Left kidney (tissue), 2 donors: Measurements from ENCODE around the gene PTTG2. TPM values are rescaled to one million over a fixed set of nuclear protein-coding genes. Genes with fewer than 3 reads are reported as not detected.

Experiments
- DNase-seq: peaks from one replicate; pipeline ENCODE4 v3.0.0-alpha.2; 2013
- polyA plus RNA-seq: library from polyadenylated mRNA; unstranded; fragments of 120-200 nt; gene quantifications from one replicate; pipeline ENCODE4 v1.2.1, GENCODE V29; 2013; ENCODE audit not compliant: insufficient read length

The PTTG2 gene
- polyA plus RNA-seq, 1 donor: not detected

DNA sequence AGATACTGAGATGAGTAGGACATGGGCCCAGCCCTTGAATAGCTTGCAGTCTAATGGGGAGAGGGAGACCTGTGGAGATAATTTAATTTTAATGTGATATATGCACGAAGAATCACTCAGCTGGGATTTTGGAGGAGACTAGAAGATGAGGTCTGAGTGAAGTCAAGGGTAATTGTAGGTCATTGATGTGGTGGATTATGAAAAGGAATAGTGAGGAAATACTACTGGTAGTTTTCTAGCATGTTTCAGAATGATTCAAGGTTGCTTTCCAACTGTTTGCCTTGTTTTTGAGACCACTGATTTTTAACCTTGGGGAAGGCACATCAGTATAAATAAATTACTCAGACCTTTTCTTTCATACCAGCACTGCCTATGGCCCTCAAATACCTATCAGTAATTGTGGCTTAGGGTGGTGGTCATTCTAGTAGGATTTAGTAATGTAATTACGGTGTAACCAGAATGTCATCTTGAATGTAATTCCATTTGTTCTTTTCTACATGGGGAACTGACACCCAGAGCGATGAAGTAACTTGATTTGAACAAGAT is 25.6 kb downstream of the PTTG2 start:
- no peak for DNase-seq

- peak; percentile 82 for DNase-seq
Observed at GRCh38 chr4:37988670-37989069, 28.5 kb downstream of the PTTG2 start.

DNA sequence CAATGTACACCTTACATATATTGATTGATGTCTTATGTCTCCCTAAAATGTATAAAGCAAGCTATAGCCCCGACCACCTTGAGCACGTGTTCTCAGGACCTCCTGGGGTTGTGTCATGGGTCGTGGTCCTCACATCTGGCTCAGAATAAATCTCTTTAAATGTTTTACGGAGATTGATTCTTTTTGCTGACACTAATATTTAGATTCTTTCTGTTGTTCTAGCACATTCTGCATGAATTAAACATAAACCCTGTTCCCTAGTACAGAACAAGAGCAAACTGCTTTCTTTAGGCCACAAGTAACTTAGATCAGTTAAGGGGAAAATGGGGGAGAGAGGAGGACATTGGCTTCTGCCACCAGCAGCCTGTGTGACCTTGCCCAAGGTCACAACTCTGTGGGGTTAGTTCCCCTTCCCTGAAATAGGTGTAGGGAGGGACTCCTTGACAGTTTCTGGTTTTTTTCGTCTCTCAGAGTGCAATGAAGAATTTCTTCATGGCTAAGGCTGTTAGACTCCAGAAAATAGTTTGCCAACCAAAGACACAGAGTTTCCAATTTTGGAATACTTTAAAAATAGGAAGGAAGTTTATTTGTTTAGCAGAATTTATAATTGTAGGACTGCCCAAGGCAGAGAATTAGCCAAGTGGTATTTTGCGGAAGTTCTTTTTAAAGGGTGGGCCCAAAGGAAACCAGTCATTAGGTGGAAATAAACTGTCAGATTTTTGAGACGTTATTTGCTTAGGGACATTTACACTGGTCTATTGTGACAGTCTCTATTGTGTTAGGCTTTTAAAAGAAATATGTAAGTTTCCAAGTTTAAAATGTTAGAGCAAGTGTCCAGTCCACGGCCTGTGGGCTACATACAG is 29.4 kb downstream of the PTTG2 start:
- DNase-seq: no peak

DNA sequence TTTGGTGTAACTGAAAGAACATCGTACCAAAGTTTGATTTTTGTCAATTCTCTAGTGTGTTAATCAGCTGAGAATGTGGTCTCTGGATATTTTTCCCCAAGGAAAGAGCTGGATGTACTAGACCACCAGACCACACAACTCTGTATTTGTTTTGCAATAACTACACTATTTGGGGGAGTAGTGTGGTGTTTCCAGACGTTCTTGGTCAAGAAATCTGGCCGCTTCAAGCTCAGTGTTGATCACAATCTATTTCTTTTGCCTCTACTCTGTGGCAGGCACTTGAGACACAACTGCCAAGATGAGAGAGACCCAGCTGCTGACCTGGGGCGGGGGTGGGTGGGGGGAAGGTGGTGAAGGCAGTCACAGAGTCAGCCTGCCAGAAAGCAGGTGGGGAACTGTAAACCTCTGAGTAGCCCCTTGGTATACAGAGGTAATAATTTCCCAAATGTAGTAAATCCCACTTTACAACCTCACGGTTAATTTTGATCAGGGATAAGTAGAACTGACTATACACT is 30.6 kb downstream of the PTTG2 start:
- no peak for DNase-seq

DNA sequence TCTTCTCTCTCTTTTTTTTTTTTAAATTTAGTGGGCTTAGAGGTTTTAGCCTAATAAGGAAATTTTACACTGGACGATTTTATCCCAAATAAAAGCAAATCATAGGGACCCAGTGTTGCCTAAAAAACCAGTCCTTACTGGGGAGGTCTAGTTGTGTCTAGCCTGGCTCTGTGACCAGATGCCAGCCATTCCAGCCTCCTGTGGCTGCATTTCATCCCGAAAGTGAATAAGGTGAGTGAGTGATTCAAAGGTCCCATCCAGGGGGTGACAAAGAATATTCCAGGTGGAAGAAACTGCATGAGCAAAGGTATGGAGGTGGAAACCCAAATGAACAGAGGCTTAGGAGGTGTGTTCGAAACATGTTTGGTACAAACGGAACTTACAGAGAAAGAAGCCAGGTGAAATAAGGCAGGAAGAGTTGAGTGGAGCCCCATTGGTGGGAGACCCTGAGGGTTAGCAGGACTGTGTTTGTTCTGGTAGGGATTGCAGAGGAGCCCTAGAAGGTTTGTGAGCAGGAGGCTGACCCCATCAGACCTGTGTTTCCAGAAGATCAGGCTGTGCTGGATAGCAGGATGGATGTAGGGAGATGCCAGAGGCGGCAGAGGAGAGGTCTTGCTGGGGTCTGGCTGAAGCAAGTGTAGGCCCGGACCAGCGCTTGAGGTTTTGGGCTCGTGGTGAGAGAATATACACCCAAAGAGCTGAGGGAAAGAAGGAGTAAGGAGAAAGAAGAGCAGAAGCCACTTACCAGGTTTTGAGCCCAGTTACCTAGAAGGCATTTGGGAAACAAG is 31.6 kb downstream of the PTTG2 start:
- DNase-seq: no peak

GRCh38 chr4:37993806-37994205 is 33.6 kb downstream of the PTTG2 start:
- no peak for DNase-seq

GRCh38 chr4:37994569-37994968 is 34.4 kb downstream of the PTTG2 start:
- no peak for DNase-seq

DNA sequence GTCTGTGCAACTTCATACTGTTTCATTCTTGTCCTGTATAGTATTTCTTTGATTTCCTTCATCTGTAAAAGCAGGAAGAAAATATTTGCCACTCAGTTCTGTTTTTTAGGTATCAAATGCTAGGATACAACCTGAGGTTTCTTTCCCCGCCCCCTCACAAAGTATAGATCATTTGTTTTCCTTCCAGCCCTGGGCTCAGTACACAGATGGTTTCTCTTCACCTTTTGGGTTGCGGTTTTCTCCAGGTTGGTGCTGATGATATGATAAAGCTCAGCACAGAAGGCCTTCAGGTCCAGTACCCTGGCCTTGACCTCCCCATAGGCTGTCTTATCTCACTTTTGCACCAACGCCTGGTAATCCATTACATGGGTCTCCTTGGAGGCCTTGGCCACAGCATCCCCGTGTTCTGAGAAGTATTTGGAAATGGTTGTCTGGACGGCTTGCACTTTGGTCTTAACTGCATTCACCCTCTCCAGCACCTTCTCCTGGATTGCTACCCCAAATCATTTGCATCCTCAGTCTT is 35.2 kb downstream of the PTTG2 start:
- DNase-seq: no peak

DNA sequence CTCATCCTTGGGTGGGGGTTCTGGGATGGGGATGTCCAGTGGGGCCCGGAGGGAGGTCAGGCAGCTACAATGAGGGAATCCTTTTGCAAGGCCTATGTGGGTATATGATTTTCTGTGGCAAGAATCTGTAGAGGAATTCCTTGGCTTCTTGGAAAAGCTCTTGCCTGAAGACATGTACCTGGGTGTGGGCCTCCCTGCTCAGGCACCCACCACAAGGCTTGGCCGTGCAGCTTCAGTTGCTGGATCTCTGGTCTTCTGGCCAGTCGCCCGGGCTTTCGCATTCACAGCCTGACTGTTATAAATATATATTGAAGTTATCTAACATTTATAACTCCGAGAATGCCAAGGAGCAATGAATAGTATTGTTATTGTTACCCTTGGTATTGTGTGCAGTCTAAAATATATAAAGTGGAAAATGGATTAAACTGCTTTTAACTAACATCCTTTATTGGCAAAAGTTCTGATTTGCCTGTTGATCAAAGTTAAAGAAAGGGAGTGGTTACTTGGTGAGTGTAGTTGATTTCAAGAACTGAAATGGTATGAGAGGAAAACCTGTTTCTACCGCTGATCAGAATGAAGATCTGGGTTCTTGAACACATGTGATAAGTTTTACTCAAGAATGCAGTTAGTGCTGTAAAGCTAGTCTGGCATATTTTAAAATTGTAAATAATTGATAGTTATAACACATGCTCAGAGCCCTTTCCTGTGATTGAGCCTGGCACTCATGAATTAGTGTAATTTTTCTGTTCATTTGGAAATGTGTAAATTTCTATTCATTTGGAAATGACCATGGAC is 36.0 kb downstream of the PTTG2 start:
- no peak for DNase-seq

DNA sequence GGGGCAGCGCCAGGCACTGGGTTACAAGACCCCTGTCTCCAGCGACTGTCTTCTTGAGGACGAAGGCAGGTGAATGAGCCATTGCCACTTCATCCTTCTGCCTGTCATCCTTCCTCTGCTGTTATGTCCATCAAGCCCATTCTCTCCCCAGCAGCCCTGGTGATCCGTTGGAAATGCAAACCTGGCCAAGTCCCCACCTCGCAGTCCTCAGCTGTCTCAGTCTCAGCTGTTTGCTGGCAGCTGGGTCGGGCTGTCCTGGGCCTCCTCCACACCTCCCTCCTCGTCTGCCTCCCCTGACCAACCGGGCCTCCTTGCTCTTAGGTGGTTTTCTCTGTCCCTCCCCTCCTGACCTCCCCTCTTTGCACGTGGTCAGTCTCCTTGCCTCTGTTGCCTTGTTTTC is 38.0 kb downstream of the PTTG2 start:
- DNase-seq: no peak

DNA sequence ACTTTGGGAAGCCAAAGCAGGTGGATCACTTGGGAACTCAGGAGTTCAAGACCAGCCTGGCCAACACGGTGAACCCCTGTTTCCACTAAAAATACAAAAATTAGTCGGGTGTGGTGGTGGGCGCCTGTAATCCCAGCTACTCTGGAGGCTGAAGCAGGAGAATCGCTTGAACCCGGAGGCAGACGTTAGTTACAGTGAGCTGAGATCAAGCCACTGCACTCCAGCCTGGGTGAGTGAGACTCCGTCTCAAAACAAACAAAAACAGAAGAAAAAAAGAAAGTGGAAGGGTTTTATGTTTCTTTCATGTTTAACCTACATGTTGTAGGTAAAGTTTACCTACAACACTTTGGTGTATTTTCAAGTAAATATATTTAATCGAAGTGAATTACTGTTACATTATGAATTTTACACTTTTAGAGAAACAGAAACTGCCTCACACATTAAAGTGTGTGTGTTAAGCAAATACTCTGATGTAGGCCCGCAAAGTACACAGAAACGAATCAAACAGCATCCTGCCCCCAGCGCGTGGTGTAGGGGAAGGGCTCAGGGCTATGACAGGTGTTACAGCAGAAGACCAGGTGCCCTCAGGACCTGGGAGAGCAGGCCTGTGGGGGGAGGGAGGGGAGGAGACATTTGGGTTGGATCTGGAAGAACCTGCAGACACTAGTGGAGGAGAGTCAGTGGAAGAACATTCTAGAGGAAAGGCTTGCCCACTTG is 39.0 kb downstream of the PTTG2 start:
- DNase-seq: no peak

DNA sequence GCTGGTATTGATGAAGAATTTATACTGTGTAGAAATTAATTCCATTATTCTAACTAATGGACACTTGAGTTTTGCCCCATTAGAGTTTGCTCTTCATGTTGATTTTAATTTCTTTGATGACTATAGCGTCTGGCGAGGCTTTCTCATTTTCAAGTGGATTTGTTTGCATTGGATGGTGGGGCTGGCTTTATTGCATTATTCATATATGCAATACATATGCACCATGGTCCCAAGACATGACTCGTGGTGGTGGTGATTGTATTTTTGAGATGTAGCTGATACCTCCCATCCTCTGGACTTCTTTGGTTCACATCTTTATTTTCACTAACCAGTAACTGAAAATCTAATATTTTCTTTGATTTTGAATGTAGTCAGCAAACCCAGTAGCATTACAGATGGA is 39.8 kb downstream of the PTTG2 start:
- no peak for DNase-seq

GRCh38 chr4:38001927-38002326 is 41.7 kb downstream of the PTTG2 start:
- DNase-seq: no peak

- DNase-seq: no peak
Observed at GRCh38 chr4:38002451-38003071, 42.4 kb downstream of the PTTG2 start.

DNA sequence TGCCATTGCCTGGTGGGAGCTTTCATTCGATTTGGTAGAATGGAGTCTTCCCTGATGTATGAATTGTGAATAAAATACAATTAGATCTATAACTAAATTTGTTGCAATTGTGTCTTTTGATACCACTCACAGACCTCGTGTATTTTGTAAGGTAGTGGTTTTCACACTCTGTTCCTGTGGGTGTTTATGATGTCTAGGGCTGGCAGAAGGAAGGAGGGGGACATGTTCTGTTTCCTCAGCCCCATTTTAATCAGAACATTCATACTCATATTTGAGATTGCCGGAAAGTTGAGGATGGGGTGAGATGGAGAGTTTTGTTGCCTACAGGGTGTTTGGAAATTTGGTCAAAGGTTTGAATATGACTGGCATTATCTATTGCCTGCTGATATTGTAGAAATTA is 42.9 kb downstream of the PTTG2 start:
- no peak for DNase-seq

DNA sequence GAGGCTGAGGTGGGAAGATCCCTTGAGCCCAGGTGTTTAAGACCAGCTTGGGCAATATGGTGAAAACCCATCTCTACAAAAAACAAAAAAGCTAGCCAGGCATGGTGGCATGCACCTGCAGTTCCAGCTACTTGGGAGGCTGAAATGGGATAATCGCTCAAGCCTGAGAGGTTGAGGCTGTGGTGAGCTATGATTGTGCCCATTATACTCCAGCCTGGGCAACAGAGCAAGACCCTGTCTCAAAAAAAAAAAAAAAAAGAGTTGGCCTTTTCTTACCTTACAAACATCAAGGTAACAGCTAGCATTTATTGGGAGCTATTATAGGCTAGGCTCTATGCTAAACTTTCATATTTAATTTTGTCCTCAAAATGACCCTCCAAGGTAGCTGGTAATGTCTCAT is 43.4 kb downstream of the PTTG2 start:
- DNase-seq: no peak

DNA sequence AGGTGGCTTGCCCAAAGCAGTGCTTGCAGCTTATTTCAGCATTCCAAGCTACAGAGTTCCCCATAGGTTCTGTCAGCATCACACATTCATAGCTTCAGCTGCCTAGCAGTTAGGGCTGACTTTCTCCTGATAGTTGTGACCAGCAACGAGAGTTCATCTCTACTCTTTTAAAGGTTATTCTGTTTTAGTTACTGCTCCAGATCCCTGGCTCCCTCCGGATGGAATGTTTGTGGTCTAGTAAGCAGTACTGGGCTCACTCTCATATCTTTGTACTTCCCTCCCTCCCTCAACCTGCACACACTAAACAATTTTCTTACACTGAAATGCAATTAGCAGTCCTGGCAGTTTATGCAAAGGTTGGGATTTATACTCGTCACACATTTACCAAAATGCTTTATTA is 43.9 kb downstream of the PTTG2 start:
- no peak for DNase-seq

DNA sequence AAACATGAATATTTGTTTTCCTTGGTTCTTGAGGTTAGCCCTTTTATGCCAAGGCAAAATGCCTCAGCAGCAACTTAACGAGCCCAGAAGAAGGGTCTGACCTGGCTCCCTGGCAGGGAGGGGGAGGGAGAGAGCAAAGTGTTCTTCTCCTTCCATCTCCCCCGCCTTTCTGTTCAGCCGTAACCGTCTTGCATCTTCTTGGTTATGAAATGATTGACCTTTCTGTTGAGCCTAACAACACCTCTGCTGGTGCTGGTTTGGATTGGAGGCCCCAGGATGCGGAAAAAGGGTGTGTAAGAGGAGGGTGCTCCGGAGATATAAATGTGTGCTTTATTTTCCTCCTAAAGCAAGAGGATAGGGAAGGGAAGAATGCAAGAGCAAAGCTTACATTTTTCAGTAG is 44.7 kb downstream of the PTTG2 start:
- DNase-seq: no peak

DNA sequence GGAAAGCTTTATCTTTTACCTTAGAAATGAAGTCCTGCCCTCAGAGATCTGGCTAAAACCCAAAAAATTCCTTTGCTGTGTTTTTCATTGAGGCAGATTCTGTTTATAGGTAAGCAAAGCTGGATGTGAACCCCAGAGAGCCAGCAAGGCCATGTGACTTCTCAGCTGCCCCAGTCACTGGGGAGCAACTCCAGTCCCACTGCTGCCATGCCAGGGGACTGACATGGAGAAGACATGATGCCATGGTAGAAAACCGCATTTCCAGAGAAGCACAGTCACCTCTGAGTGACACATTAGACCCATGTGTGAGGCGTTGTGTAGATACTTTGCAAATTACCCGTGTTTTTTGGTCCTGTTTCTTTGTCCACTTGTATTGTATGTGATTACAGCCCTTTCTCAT is 45.4 kb downstream of the PTTG2 start:
- DNase-seq: no peak

- DNase-seq: no peak
Observed at GRCh38 chr4:38007645-38008044, 47.4 kb downstream of the PTTG2 start.

GRCh38 chr4:38008571-38009021 is 48.4 kb downstream of the PTTG2 start:
- DNase-seq: no peak
